Body of pancreas (tissue), 4 donors: ENCODE data around the gene MSH2. TPM values are rescaled to one million over a fixed set of nuclear protein-coding genes. Genes with fewer than 3 reads are reported as not detected.
A peak's percentile ranks its signal among the peaks of the same experiment; 100 is the strongest.

Source experiments
- ATAC-seq: fragments of 150-250 bp; one replicate; pipeline ENCODE4 v1.9.1; 2016
- DNase-seq, 4 donors: peaks; one replicate each; pipeline ENCODE4 v3.0.0-alpha.2; 2019
- H3K27ac ChIP-seq, 4 donors: fragments of 200-600 bp; sonication (generic); 1 replicate in 3 of 4; 2 replicates in 1 of 4; pipeline versions ENCODE4 v1.5.1 to v1.6.1; 2016 to 2019; ENCODE audit warnings: mild to moderate bottlenecking in 1 of 4, mixed read lengths in 1 of 4, moderate library complexity in 1 of 4
- H3K27me3 ChIP-seq, 2 donors: fragments of 200-600 bp; sonication (generic); one replicate each; pipeline ENCODE4 v1.6.0; 2016; ENCODE audit warnings: mild to moderate bottlenecking in 1 of 2
- H3K36me3 ChIP-seq, 2 donors: fragments of 200-600 bp; sonication (generic); replicated peaks in 1 of 2; 2 replicates each; pipeline ENCODE4 v1.5.1; 2016; ENCODE audit warnings: low read depth in 2 of 2; ENCODE audit not compliant: insufficient read depth in 1 of 2
- H3K4me1 ChIP-seq: fragments of 200-600 bp; sonication (generic); one replicate; pipeline ENCODE4 v1.6.0; 2016
- H3K4me3 ChIP-seq, 2 donors: fragments of 200-600 bp; sonication (generic); 1 replicate in 1 of 2; 2 replicates in 1 of 2; pipeline ENCODE4 v1.5.1; 2016 to 2019
- H3K9me3 ChIP-seq, 3 donors: fragments of 200-600 bp; sonication (generic); 1 replicate in 2 of 3; 2 replicates in 1 of 3; pipeline ENCODE4 v1.5.1; 2016
- POLR2A ChIP-seq, 3 donors: fragments of 450-650 bp; IDR thresholded peaks; one replicate each; pipeline ENCODE4 v1.6.1; 2016; ENCODE audit warnings: antibody characterized with exemption in 3 of 3, mild to moderate bottlenecking in 2 of 3
- WGBS, 2 donors: methylation state at CpG; one replicate each; pipeline ENCODE4 v1.1.5; 2017; 5-methylcytosine and 5-hydroxymethylcytosine counted together
- intact Hi-C: fragments of 100-400 bp; cut with DNase I; formaldehyde crosslinking; loops from one replicate; pipeline ENCODE4 v1.15.1; 2023
- total RNA-seq, 2 donors: library from RNA; depleted of rRNA; stranded (reverse); fragments of >200 nt; gene quantifications; one replicate each; pipeline ENCODE4 v1.1.0, GENCODE V29; 2016
- TF ChIP-seq, protein P1 (sequence below), 7 experiments: fragments of 450-650 bp in 4 of 7; fragments of 200-600 bp in 3 of 7; sonication (generic) in 3 of 7; IDR thresholded peaks; one replicate each; pipeline ENCODE4 v1.5.1; 2016 to 2019; ENCODE audit warnings: antibody characterized with exemption in 7 of 7

The MSH2 gene
- total RNA-seq, 2 donors from 2014 or later = 9.9 TPM

DNA sequence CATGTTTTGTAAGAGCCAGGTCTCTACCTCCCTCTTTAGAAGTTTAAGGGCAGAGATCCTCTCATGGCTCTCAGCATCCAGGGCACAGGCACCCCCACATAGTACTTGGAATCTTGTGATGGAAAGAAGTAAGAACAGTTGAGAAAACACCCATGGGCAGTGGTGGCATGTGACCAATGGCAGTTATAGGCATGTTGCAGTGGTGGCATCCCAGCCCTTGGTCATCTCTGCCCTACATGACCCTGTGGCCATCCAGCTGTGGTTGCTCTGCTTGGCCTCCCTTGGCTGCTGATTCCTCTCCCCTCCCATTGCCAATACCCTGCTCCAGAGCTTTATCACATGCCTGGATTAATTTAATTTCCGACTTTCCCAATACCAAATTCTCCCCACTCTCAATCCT, 13.3 kb upstream of the MSH2 start:
- 83 to 100% methylated on average over 1 of the region's 1 CpG for WGBS, 2 donors
- TF ChIP-seq, protein P1, sequence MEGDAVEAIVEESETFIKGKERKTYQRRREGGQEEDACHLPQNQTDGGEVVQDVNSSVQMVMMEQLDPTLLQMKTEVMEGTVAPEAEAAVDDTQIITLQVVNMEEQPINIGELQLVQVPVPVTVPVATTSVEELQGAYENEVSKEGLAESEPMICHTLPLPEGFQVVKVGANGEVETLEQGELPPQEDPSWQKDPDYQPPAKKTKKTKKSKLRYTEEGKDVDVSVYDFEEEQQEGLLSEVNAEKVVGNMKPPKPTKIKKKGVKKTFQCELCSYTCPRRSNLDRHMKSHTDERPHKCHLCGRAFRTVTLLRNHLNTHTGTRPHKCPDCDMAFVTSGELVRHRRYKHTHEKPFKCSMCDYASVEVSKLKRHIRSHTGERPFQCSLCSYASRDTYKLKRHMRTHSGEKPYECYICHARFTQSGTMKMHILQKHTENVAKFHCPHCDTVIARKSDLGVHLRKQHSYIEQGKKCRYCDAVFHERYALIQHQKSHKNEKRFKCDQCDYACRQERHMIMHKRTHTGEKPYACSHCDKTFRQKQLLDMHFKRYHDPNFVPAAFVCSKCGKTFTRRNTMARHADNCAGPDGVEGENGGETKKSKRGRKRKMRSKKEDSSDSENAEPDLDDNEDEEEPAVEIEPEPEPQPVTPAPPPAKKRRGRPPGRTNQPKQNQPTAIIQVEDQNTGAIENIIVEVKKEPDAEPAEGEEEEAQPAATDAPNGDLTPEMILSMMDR (IDR thresholded peaks at IDR 0.05) = no peak
- TF ChIP-seq POLR2A (IDR thresholded peaks at IDR 0.05) = no peak
- Histone ChIP-seq H3K27me3 (no peaks in the 10 kb centered on the region), H3K9me3 (no peaks in the 10 kb centered on the region), H3K27ac (no peak overlapping the region), H3K4me1 (no peaks in the 10 kb centered on the region), H3K4me3 (no peak overlapping the region), H3K36me3 (peaks cover 0 to 2% of the 10 kb centered on the region in 2 donors)
- DNase-seq (no peak), ATAC-seq (no peak)
- intact Hi-C loops = loop anchor here (5.0 kb wide), 1 partner anchor 52 kb away; no protein-coding TSS in a partner anchor

DNA sequence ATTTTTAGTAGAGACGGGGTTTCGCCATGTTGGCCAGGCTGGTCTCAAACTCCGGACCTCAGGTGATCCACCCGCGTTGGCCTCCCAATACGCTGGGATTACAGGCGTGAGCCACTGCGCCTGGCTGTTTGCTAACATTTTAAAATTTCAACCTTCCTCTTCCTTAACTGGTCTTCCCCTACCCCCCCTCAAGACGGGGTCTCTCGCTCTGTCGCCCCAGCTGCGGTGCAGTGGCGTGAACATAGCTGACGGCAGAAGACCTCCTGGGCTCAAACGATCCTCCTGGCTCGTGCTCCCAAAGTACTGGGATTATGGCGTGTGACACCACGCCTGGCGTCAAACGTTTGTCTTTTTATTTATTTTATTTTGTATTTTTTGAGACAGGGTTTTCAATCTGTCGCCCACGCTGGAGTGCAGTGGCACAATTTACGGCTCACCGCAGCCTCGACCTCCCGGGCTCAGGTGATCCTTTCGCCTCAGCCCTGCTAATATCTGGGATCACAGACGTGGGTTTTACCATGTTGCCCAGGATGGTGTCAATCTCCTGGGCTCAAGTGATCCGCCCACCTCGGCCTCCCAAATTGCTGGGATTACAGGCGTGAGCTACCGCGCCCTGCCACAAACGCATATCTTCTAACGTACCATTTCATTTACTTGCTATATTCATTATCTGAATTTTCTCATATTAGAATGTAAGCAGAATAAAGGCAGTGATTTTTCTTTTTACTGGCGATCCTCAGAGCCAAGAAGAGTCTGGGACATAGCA, 984 bp upstream of the MSH2 start:
- no peak for ATAC-seq
- Histone ChIP-seq H3K27me3 (no peaks in the 10 kb centered on the region), H3K9me3 (no peaks in the 10 kb centered on the region), H3K27ac (peak overlapping the region; percentile 37 to 81 (median 50)), H3K36me3 (no peaks in the 10 kb centered on the region), H3K4me3 (peak overlapping the region in 1 of 2 donors; percentile 86), H3K4me1 (peaks cover 15% of the 10 kb centered on the region)
- WGBS, 2 donors = 59% methylated on average over 36 of the region's 36 CpGs
- intact Hi-C loops = no loop called here
- TF ChIP-seq, protein P1 (IDR thresholded peaks at IDR 0.05) = no peak
- no peak for TF ChIP-seq POLR2A (IDR thresholded peaks at IDR 0.05)
- no peak for DNase-seq

DNA sequence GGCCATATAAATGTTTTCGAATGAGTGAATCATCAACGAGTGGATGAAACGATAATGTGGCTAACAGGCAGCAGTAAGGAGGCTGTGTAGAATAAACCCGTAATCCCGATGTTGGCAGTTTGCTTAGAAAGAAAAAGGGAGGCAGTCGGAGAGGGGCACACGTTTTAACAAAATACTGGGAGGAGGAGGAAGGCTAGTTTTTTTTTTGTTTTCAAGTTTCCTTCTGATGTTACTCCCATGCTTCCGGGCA, 476 bp upstream of the MSH2 start:
- H3K27me3 ChIP-seq = no peaks in the 10 kb centered on the region
- ATAC-seq (peak; percentile 9), DNase-seq (no peak)
- no peaks in the 10 kb centered on the region for H3K36me3 ChIP-seq
- H3K4me1 ChIP-seq = peaks cover 15% of the 10 kb centered on the region
- peak overlapping the region; percentile 37 to 81 (median 50) for H3K27ac ChIP-seq
- no peaks in the 10 kb centered on the region for H3K9me3 ChIP-seq
- peak overlapping the region; percentile 60 to 86 for H3K4me3 ChIP-seq
- 1 to 2% methylated on average over 8 of the region's 8 CpGs for whole genome bisulfite sequencing, 2 donors
- intact Hi-C loops = no loop called here
- TF ChIP-seq, protein P1 (IDR thresholded peaks at IDR 0.05) = no peak

- H3K4me1 ChIP-seq = peaks cover 15% of the 10 kb centered on the region
- intact Hi-C loops = no loop called here
- no peaks in the 10 kb centered on the region for H3K36me3 ChIP-seq
- peak overlapping the region; percentile 60 to 86 for H3K4me3 ChIP-seq
- H3K27me3 ChIP-seq = no peaks in the 10 kb centered on the region
- TF ChIP-seq, protein P1 (IDR thresholded peaks at IDR 0.05) = no peak
- TF ChIP-seq POLR2A (IDR thresholded peaks at IDR 0.05) = no peak
- no peak for DNase-seq
- H3K27ac ChIP-seq = peak overlapping the region; percentile 37 to 81 (median 50)
- no peaks in the 10 kb centered on the region for H3K9me3 ChIP-seq
- 3 to 7% methylated on average over 11 to 24 of the region's 24 CpGs for WGBS, 2 donors
- ATAC-seq = no peak
Measured at GRCh38 chr2:47403609-47404193, 745 bp downstream of the MSH2 start.

GRCh38 chr2:47404356-47404755, 1.4 kb downstream of the MSH2 start:
- Histone ChIP-seq H3K9me3 (no peaks in the 10 kb centered on the region), H3K4me3 (no peak overlapping the region), H3K27me3 (no peaks in the 10 kb centered on the region), H3K36me3 (no peaks in the 10 kb centered on the region), H3K27ac (no peak overlapping the region), H3K4me1 (peaks cover 15% of the 10 kb centered on the region)
- no peak for TF ChIP-seq POLR2A (IDR thresholded peaks at IDR 0.05)
- TF ChIP-seq, protein P1 (IDR thresholded peaks at IDR 0.05) = no peak
- WGBS, 2 donors = 67 to 91% methylated on average over 10 of the region's 10 CpGs
- intact Hi-C loops = no loop called here
- DNase-seq (no peak), ATAC-seq (no peak)
